HepG2 (cell line): Measurements from ENCODE around the gene STX1B. TPM values are rescaled to one million over a fixed set of nuclear protein-coding genes. Genes with fewer than 3 reads are reported as not detected.
A peak's percentile ranks its signal among the peaks of the same experiment; 100 is the strongest.

Experiments used
- AGO2 ChIP-seq: fragments of 200-400 bp; formaldehyde crosslinking; optimal IDR thresholded peaks from 2 replicates; pipeline ENCODE3; 2017; ENCODE audit warnings: mild to moderate bottlenecking, low read depth, low read length, moderate library complexity
- BRCA1 ChIP-seq: sonication (generic); formaldehyde crosslinking; IDR thresholded peaks from 2 replicates; pipeline ENCODE4 v1.4.0; 2020; ENCODE audit warnings: missing genetic modification reagents
- MTA1 ChIP-seq: sonication (generic); formaldehyde crosslinking; IDR thresholded peaks from 2 replicates; pipeline ENCODE4 v1.4.0; 2020; ENCODE audit warnings: missing genetic modification reagents, mild to moderate bottlenecking, borderline replicate concordance
- TMF1 ChIP-seq: sonication (generic); formaldehyde crosslinking; IDR thresholded peaks from 2 replicates; pipeline ENCODE4 v1.8.1; 2022; ENCODE audit warnings: low read depth, missing genetic modification reagents
- ZFY ChIP-seq: sonication (generic); formaldehyde crosslinking; IDR thresholded peaks from 2 replicates; pipeline ENCODE4 v1.4.0; 2020; ENCODE audit warnings: missing genetic modification reagents
- ZMYM2 ChIP-seq: sonication (generic); formaldehyde crosslinking; IDR thresholded peaks from 2 replicates; pipeline ENCODE4 v1.8.0; 2022; ENCODE audit warnings: mild to moderate bottlenecking, missing genetic modification reagents
- ZNF12 ChIP-seq: sonication (generic); formaldehyde crosslinking; IDR thresholded peaks from 2 replicates; pipeline ENCODE4 v1.5.0; 2020; ENCODE audit warnings: missing genetic modification reagents
- ZNF143 ChIP-seq: sonication (generic); formaldehyde crosslinking; IDR thresholded peaks from 2 replicates; pipeline ENCODE4 v1.4.0; 2020; ENCODE audit warnings: missing genetic modification reagents
- ZNF235 ChIP-seq: sonication (generic); formaldehyde crosslinking; IDR thresholded peaks from 2 replicates; pipeline ENCODE4 v1.8.1; 2023; ENCODE audit warnings: mild to moderate bottlenecking, missing genetic modification reagents, borderline replicate concordance
- ZNF260 ChIP-seq: sonication (generic); formaldehyde crosslinking; IDR thresholded peaks from 2 replicates; pipeline ENCODE4 v1.4.0; 2020; ENCODE audit warnings: missing genetic modification reagents, low read depth, mild to moderate bottlenecking, borderline replicate concordance
- ZNF263 ChIP-seq: sonication (generic); formaldehyde crosslinking; IDR thresholded peaks from 2 replicates; pipeline ENCODE4 v1.4.0; 2020; ENCODE audit warnings: missing genetic modification reagents
- ZNF572 ChIP-seq: sonication (generic); formaldehyde crosslinking; IDR thresholded peaks from 2 replicates; pipeline ENCODE4 v1.5.1; 2020; ENCODE audit warnings: mild to moderate bottlenecking, missing genetic modification reagents
- polyA plus RNA-seq, 8 experiments: library from polyadenylated mRNA; depleted of rRNA in 3 of 8; stranded (reverse) in 7 of 8; unstranded in 1 of 8; fragments of >200 nt; fragmentation: Illumina TruSeq in 4 of 8; extraction: Trizol in 4 of 8; gene quantifications; 2 replicates each; pipeline versions ENCODE4 v1.2.1 to v1.2.3, GENCODE V29; 2011 to 2016; ENCODE audit warnings: low read depth in 4 of 8, missing spikeins in 1 of 8, mixed read lengths in 1 of 8; ENCODE audit not compliant: insufficient read depth in 1 of 8
- total RNA-seq, 5 experiments: library from RNA; depleted of rRNA; stranded (reverse); fragments of >200 nt; fragmentation: Illumina TruSeq; extraction: Trizol; gene quantifications; 2 replicates each; pipeline ENCODE4 v1.2.3, GENCODE V29; 2016; ENCODE audit warnings: low read depth in 1 of 5
- TF ChIP-seq, protein P1 (sequence below): sonication (generic); formaldehyde crosslinking; IDR thresholded peaks from 2 replicates; pipeline ENCODE4 v1.8.0; 2022; ENCODE audit warnings: missing genetic modification reagents, low read depth, mild to moderate bottlenecking, borderline replicate concordance
- TF ChIP-seq, protein P2 (sequence below): sonication (generic); formaldehyde crosslinking; IDR thresholded peaks from 2 replicates; pipeline ENCODE4 v1.4.0; 2020; ENCODE audit warnings: missing genetic modification reagents; ENCODE audit errors: not compliant biosample characterization
- TF ChIP-seq, protein P3 (sequence below): sonication (generic); formaldehyde crosslinking; IDR thresholded peaks from 2 replicates; pipeline ENCODE4 v1.4.0; 2020; ENCODE audit warnings: missing genetic modification reagents, borderline replicate concordance
- TF ChIP-seq, protein P4 (sequence below): sonication (generic); formaldehyde crosslinking; IDR thresholded peaks from 2 replicates; pipeline ENCODE4 v1.8.0; 2022; ENCODE audit warnings: missing genetic modification reagents, mild to moderate bottlenecking, borderline replicate concordance

The STX1B gene
- total and polyA plus RNA-seq, 2 of the 13 experiments (the other 11 are each of a cell fraction or from before 2014, with no cell fraction given): 2.1 to 3.0 TPM

DNA sequence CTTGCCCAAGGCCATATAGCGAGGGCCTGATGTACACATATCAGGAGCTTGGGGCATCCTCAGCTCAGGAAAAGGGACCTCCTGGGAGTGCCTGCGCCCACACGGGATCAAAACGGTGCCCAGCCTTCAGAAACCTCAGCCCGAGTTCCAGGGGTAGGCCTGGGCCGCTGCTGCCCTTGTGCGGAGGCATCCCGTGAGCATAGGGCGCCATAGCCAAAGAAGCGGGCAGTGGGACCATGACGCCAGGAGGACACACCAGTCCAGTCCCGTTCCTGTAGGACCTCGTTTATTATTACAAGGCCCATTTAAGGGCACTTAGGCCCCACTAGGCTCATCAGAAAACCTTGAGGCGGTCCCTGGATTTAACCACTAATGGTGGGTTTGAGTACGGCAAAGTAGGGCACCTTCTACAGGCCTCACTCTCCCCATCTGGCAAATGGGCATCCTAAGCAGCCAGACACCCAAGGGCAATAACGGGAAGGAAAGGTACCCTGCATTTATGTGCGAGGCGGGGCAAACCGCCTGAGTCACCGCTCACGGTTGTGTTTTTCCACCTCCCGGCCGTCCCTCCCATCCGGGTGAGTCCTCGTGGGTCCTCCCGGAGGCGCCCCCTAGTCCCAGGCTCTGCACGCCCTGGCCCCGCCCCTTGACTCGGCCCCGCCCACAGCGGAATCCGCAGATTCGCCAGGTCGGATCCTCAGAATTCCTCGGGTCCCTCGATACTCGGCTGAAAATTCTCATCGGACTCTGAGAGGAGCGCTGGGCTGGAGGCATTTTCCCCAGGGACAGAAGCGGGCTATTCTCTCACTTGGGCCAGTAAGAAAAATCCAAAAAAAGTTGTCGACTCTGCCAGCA, 53.6 kb downstream of the STX1B start (continued):
- peak; percentile 17 for TF ChIP-seq AGO2
- 0 out of 2 replicates have a peak, but pooled peaks have one; percentile 27 for TF ChIP-seq ZNF572 (CRISPR knock-in tag)
- peak; percentile 99 for TF ChIP-seq ZNF263 (CRISPR knock-in tag)
- TF ChIP-seq TMF1 (CRISPR knock-in tag): peak; percentile 6; the same call in 1 of the 2 replicates
- TF ChIP-seq ZFY (CRISPR knock-in tag): no peak
- no peak for TF ChIP-seq ZNF260
- TF ChIP-seq ZNF12: no peak
- peak; percentile 24; the same call in 1 of the 2 replicates for TF ChIP-seq ZNF235 (CRISPR knock-in tag)
- TF ChIP-seq, protein P1, sequence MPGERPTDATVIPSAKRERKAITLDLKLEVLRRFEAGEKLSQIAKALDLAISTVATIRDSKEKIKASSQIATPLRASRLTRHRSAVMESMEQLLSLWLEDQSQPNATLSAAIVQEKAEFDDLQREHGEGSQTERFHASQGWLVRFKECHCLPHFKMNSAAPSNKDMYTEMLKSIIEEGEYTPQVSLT (CRISPR knock-in tag): peak; percentile 93; the same call in 1 of the 2 replicates
- TF ChIP-seq, protein P2, sequence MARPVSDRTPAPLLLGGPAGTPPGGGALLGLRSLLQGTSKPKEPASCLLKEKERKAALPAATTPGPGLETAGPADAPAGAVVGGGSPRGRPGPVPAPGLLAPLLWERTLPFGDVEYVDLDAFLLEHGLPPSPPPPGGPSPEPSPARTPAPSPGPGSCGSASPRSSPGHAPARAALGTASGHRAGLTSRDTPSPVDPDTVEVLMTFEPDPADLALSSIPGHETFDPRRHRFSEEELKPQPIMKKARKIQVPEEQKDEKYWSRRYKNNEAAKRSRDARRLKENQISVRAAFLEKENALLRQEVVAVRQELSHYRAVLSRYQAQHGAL (CRISPR knock-in tag): no peak
- TF ChIP-seq, protein P3, sequence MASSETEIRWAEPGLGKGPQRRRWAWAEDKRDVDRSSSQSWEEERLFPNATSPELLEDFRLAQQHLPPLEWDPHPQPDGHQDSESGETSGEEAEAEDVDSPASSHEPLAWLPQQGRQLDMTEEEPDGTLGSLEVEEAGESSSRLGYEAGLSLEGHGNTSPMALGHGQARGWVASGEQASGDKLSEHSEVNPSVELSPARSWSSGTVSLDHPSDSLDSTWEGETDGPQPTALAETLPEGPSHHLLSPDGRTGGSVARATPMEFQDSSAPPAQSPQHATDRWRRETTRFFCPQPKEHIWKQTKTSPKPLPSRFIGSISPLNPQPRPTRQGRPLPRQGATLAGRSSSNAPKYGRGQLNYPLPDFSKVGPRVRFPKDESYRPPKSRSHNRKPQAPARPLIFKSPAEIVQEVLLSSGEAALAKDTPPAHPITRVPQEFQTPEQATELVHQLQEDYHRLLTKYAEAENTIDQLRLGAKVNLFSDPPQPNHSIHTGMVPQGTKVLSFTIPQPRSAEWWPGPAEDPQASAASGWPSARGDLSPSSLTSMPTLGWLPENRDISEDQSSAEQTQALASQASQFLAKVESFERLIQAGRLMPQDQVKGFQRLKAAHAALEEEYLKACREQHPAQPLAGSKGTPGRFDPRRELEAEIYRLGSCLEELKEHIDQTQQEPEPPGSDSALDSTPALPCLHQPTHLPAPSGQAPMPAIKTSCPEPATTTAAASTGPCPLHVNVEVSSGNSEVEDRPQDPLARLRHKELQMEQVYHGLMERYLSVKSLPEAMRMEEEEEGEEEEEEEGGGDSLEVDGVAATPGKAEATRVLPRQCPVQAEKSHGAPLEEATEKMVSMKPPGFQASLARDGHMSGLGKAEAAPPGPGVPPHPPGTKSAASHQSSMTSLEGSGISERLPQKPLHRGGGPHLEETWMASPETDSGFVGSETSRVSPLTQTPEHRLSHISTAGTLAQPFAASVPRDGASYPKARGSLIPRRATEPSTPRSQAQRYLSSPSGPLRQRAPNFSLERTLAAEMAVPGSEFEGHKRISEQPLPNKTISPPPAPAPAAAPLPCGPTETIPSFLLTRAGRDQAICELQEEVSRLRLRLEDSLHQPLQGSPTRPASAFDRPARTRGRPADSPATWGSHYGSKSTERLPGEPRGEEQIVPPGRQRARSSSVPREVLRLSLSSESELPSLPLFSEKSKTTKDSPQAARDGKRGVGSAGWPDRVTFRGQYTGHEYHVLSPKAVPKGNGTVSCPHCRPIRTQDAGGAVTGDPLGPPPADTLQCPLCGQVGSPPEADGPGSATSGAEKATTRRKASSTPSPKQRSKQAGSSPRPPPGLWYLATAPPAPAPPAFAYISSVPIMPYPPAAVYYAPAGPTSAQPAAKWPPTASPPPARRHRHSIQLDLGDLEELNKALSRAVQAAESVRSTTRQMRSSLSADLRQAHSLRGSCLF (CRISPR knock-in tag): peak; percentile 51; the same call in 1 of the 2 replicates
- TF ChIP-seq MTA1 (CRISPR knock-in tag): no peak
- TF ChIP-seq ZNF143 (CRISPR knock-in tag): no peak
- peak; percentile 73; the same call in 1 of the 2 replicates for TF ChIP-seq BRCA1 (CRISPR knock-in tag)
- peak; percentile 96 for TF ChIP-seq ZMYM2 (CRISPR knock-in tag)
- TF ChIP-seq, protein P4, sequence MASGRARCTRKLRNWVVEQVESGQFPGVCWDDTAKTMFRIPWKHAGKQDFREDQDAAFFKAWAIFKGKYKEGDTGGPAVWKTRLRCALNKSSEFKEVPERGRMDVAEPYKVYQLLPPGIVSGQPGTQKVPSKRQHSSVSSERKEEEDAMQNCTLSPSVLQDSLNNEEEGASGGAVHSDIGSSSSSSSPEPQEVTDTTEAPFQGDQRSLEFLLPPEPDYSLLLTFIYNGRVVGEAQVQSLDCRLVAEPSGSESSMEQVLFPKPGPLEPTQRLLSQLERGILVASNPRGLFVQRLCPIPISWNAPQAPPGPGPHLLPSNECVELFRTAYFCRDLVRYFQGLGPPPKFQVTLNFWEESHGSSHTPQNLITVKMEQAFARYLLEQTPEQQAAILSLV (CRISPR knock-in tag): 0 out of 2 replicates have a peak, but pooled peaks have one; percentile 53
